ENCODE data around the gene DDB1.

Gene DDB1

DNA sequence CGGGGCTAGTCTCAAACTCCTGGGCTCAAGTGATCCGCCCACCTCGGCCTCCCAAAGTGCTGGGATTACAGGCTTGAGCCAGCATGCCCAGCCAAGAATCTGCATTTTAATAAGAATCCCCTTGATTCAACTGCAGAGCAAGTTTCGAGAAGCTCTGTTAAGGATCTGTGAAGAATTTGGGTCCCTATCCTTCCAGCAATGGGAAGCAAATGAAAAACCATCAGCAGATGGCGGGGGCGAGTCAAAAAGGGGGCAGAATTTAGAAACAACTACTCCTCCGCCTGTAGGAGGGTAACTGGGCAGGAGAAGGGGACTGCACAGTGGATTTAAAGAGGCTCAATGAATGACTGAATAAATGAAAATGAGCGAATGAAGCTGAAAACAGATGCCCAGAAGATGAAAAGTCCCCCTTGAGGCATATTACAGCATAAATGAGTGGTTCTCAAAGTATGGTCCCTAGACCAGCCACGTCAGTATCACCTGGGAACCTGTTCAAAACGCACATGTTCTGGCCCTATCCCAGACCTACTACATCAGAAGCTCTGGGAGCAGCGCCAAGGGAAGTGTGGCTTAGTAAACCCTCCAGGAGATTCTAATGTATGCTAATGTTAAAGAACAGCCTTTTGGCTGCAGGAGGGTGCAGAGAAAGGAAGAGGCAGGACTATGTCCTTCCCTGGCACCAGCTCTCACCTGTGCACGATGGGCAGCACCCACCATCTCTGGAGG is 52.8 kb downstream of the DDB1 start:
- Histone ChIP-seq H3K36me3 (ENCODE audit: control insufficient read depth, insufficient read depth, low read length) (peaks cover 3% of the 10 kb centered on the region; the same call in 1 of the 2 replicates), H3K4me1 (ENCODE audit: control insufficient read depth, insufficient read depth, low read length) (peaks cover 3% of the 10 kb centered on the region; the same call in 1 of the 2 replicates), H3K4me3 (ENCODE audit: low read length) (no peak overlapping the region), H3K9me3 (ENCODE audit: control insufficient read depth, insufficient read depth, low read length) (no peaks in the 10 kb centered on the region), H3K27ac (ENCODE audit: low read length) (no peak overlapping the region), H3K27me3 (ENCODE audit: control insufficient read depth, insufficient read depth, low read length) (no peaks in the 10 kb centered on the region)
- no peak for DNase-seq (ENCODE audit: low read depth, low spot score)
- WGBS (ENCODE audit: insufficient coverage, insufficient read length): no CpG with 5 or more reads among the region's 12 CpGs

- WGBS (ENCODE audit: insufficient coverage, insufficient read length): no CpG with 5 or more reads among the region's 10 CpGs
- Histone ChIP-seq H3K4me3 (ENCODE audit: low read length) (no peak overlapping the region), H3K27ac (ENCODE audit: low read length) (no peak overlapping the region), H3K36me3 (ENCODE audit: control insufficient read depth, insufficient read depth, low read length) (peaks cover 3% of the 10 kb centered on the region; the same call in 1 of the 2 replicates), H3K9me3 (ENCODE audit: control insufficient read depth, insufficient read depth, low read length) (no peaks in the 10 kb centered on the region), H3K4me1 (ENCODE audit: control insufficient read depth, insufficient read depth, low read length) (peaks cover 3% of the 10 kb centered on the region; the same call in 1 of the 2 replicates), H3K27me3 (ENCODE audit: control insufficient read depth, insufficient read depth, low read length) (no peaks in the 10 kb centered on the region)
- DNase-seq (ENCODE audit: low read depth, low spot score): no peak
These were observed 54.9 kb downstream of the DDB1 start for GRCh38 chr11:61278001-61278470.

GRCh38 chr11:61277186-61278000 is 55.5 kb downstream of the DDB1 start:
- no peak overlapping the region for H3K27ac ChIP-seq (ENCODE audit: low read length)
- no peaks in the 10 kb centered on the region for H3K27me3 ChIP-seq (ENCODE audit: control insufficient read depth, insufficient read depth, low read length)
- DNase-seq (ENCODE audit: low read depth, low spot score): no peak
- peaks cover 3% of the 10 kb centered on the region; the same call in 1 of the 2 replicates for H3K4me1 ChIP-seq (ENCODE audit: control insufficient read depth, insufficient read depth, low read length)
- no CpG with 5 or more reads among the region's 14 CpGs for whole genome bisulfite sequencing (ENCODE audit: insufficient coverage, insufficient read length)
- H3K36me3 ChIP-seq (ENCODE audit: control insufficient read depth, insufficient read depth, low read length): peaks cover 3% of the 10 kb centered on the region; the same call in 1 of the 2 replicates
- H3K4me3 ChIP-seq (ENCODE audit: low read length): no peak overlapping the region
- no peaks in the 10 kb centered on the region for H3K9me3 ChIP-seq (ENCODE audit: control insufficient read depth, insufficient read depth, low read length)

DNA sequence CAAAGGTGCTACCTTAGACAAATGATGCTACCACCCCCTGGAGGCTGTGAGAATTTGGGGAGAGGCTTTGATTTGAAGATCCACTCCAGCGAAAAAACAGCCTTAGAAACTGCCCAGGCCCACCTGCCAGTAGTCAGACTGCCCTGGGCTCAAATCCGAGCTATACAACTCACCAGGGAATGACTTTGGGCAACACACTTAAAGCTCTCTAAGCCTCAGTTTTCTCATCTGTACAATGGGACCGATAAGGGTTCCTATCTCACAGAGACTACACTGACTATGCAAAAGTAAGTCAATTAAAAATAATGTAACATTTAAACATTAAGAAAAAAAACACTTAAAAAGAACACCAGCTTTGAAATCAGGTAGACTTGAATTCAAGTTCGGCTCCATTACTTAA is 57.7 kb downstream of the DDB1 start:
- Histone ChIP-seq H3K9me3 (ENCODE audit: control insufficient read depth, insufficient read depth, low read length) (no peaks in the 10 kb centered on the region), H3K4me3 (ENCODE audit: low read length) (no peak overlapping the region), H3K27me3 (ENCODE audit: control insufficient read depth, insufficient read depth, low read length) (no peaks in the 10 kb centered on the region), H3K36me3 (ENCODE audit: control insufficient read depth, insufficient read depth, low read length) (peaks cover 3% of the 10 kb centered on the region; the same call in 1 of the 2 replicates), H3K27ac (ENCODE audit: low read length) (no peak overlapping the region), H3K4me1 (ENCODE audit: control insufficient read depth, insufficient read depth, low read length) (no peaks in the 10 kb centered on the region)
- WGBS (ENCODE audit: insufficient coverage, insufficient read length): no CpG with 5 or more reads among the region's 4 CpGs
- DNase-seq (ENCODE audit: low read depth, low spot score): no peak

DNA sequence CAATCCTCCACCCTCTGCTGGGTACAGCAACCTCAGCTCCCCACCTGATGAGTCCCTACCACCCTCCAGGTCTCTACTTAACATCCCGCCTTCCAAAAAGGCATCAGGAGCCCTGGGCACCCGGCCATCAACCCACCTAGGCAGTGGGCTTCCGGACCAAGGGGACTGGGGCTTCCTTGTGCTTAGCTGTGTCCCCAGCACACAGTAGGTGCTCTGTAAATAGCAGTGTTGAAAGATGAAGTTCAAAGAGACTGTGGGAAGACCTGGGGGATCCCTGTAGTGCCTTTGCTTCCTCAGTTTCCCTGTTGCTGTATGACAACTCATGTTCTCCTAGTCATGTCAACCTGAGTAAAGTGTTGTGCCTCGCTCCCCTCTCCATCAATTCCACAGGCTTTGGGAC is 58.8 kb downstream of the DDB1 start:
- Histone ChIP-seq H3K4me3 (ENCODE audit: low read length) (no peak overlapping the region), H3K36me3 (ENCODE audit: control insufficient read depth, insufficient read depth, low read length) (peaks cover 3% of the 10 kb centered on the region; the same call in 1 of the 2 replicates), H3K27ac (ENCODE audit: low read length) (no peak overlapping the region), H3K4me1 (ENCODE audit: control insufficient read depth, insufficient read depth, low read length) (no peaks in the 10 kb centered on the region), H3K9me3 (ENCODE audit: control insufficient read depth, insufficient read depth, low read length) (no peaks in the 10 kb centered on the region), H3K27me3 (ENCODE audit: control insufficient read depth, insufficient read depth, low read length) (no peaks in the 10 kb centered on the region)
- no peak for DNase-seq (ENCODE audit: low read depth, low spot score)
- no CpG with 5 or more reads among the region's 4 CpGs for WGBS (ENCODE audit: insufficient coverage, insufficient read length)

GRCh38 chr11:61273178-61274078 is 59.5 kb downstream of the DDB1 start:
- Histone ChIP-seq H3K4me1 (ENCODE audit: control insufficient read depth, insufficient read depth, low read length) (no peaks in the 10 kb centered on the region), H3K9me3 (ENCODE audit: control insufficient read depth, insufficient read depth, low read length) (no peaks in the 10 kb centered on the region), H3K27me3 (ENCODE audit: control insufficient read depth, insufficient read depth, low read length) (no peaks in the 10 kb centered on the region), H3K36me3 (ENCODE audit: control insufficient read depth, insufficient read depth, low read length) (peaks cover 3% of the 10 kb centered on the region; the same call in 1 of the 2 replicates), H3K4me3 (ENCODE audit: low read length) (no peak overlapping the region), H3K27ac (ENCODE audit: low read length) (no peak overlapping the region)
- no peak for DNase-seq (ENCODE audit: low read depth, low spot score)
- no CpG with 5 or more reads among the region's 16 CpGs for WGBS (ENCODE audit: insufficient coverage, insufficient read length)

DNA sequence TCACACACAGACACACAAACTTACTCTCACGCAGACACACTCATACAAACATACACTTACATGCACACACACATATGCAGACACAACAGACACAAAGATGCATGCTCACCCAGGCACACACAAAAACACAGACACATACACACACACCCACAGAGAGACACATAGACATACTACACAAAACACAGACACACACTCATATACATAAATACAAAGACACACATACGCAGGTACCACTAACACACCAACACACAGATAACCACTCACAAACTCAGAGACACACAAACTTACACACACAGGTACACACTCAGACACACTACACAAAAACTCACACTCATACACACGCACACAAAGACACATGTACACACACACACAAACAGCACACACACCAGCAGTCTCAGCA is 60.2 kb downstream of the DDB1 start:
- DNase-seq (ENCODE audit: low read depth, low spot score): no peak
- Histone ChIP-seq H3K27me3 (ENCODE audit: control insufficient read depth, insufficient read depth, low read length) (no peaks in the 10 kb centered on the region), H3K4me1 (ENCODE audit: control insufficient read depth, insufficient read depth, low read length) (no peaks in the 10 kb centered on the region), H3K9me3 (ENCODE audit: control insufficient read depth, insufficient read depth, low read length) (no peaks in the 10 kb centered on the region), H3K27ac (ENCODE audit: low read length) (no peak overlapping the region), H3K4me3 (ENCODE audit: low read length) (no peak overlapping the region), H3K36me3 (ENCODE audit: control insufficient read depth, insufficient read depth, low read length) (peaks cover 3% of the 10 kb centered on the region; the same call in 1 of the 2 replicates)
- 100% methylated on average over 1 of the region's 3 CpGs for WGBS (ENCODE audit: insufficient coverage, insufficient read length)

- Histone ChIP-seq H3K36me3 (ENCODE audit: control insufficient read depth, insufficient read depth, low read length) (peaks cover under 1% of the 10 kb centered on the region; the same call in 1 of the 2 replicates), H3K4me1 (ENCODE audit: control insufficient read depth, insufficient read depth, low read length) (no peaks in the 10 kb centered on the region), H3K27me3 (ENCODE audit: control insufficient read depth, insufficient read depth, low read length) (no peaks in the 10 kb centered on the region), H3K9me3 (ENCODE audit: control insufficient read depth, insufficient read depth, low read length) (no peaks in the 10 kb centered on the region), H3K27ac (ENCODE audit: low read length) (no peak overlapping the region), H3K4me3 (ENCODE audit: low read length) (no peak overlapping the region)
- no CpG with 5 or more reads among the region's 7 CpGs for WGBS (ENCODE audit: insufficient coverage, insufficient read length)
- no peak for DNase-seq (ENCODE audit: low read depth, low spot score)
These were observed 62.4 kb downstream of the DDB1 start for GRCh38 chr11:61270354-61271076.

DNA sequence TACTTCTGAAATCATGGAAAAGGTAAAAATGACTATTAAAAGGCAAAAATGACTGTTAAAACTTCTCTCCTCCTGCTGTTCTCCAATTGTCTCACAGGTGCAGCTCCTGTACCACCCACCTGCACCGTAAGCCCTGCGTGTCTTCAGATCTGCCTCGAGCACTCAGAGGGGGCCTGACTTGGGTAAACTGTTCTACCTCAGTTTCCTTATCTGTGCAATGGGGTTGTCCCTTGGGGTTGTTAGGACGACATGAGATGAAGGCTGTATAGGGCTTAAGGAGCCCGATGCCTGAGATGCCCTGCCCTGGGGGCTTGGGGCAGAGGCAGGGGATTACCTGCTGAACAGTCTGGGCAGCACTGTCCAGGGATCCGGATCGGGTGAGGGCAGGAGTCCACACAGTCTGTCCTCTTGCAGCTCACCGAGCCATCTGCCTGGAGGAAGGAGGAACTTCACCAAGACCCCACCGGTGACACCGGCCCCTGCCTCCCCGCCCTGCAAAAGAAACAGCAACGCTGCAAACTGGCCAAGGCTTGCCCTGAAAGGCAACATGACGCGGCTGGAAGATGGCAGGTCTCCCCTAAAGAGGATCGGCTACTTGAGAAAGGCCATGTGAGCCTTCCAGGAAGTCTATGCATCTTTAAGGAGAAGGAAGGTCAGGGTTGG is 64.2 kb downstream of the DDB1 start:
- no peak for DNase-seq (ENCODE audit: low read depth, low spot score)
- no peaks in the 10 kb centered on the region for H3K27me3 ChIP-seq (ENCODE audit: control insufficient read depth, insufficient read depth, low read length)
- no peaks in the 10 kb centered on the region; the same call in 1 of the 2 replicates for H3K4me1 ChIP-seq (ENCODE audit: control insufficient read depth, insufficient read depth, low read length)
- no CpG with 5 or more reads among the region's 15 CpGs for WGBS (ENCODE audit: insufficient coverage, insufficient read length)
- H3K36me3 ChIP-seq (ENCODE audit: control insufficient read depth, insufficient read depth, low read length): no peaks in the 10 kb centered on the region
- H3K9me3 ChIP-seq (ENCODE audit: control insufficient read depth, insufficient read depth, low read length): no peaks in the 10 kb centered on the region
- no peak overlapping the region for H3K27ac ChIP-seq (ENCODE audit: low read length)
- H3K4me3 ChIP-seq (ENCODE audit: low read length): no peak overlapping the region

All from iPS DF 6.9 (cell line).